SJCRH30 (cell line): ENCODE results near the gene PCP4. TPM values are rescaled to one million over a fixed set of nuclear protein-coding genes. Genes with fewer than 3 reads are reported as not detected.
A peak's percentile ranks its signal among the peaks of the same experiment; 100 is the strongest.

ENCODE experiments used
- DNase-seq, 2 experiments: peaks; one replicate each; pipeline ENCODE4 v3.0.0-alpha.2; 2015 to 2020
- H3K27ac ChIP-seq: fragments of 250-450 bp; sonication (Bioruptor Pico); 2 replicates; pipeline ENCODE4 v1.5.1; 2020; ENCODE audit warnings: mild to moderate bottlenecking, moderate library complexity
- H3K27me3 ChIP-seq: fragments of 250-450 bp; sonication (Bioruptor Pico); 2 replicates; pipeline ENCODE4 v1.5.1; 2020; ENCODE audit warnings: mild to moderate bottlenecking, moderate library complexity
- H3K36me3 ChIP-seq: fragments of 250-450 bp; sonication (Bioruptor Pico); 2 replicates; pipeline ENCODE4 v1.5.1; 2020; ENCODE audit warnings: mild to moderate bottlenecking, moderate library complexity
- H3K4me1 ChIP-seq: fragments of 250-450 bp; sonication (Bioruptor Pico); 2 replicates; pipeline ENCODE4 v1.5.1; 2020; ENCODE audit warnings: mild to moderate bottlenecking, moderate library complexity
- H3K4me3 ChIP-seq: fragments of 250-450 bp; sonication (Bioruptor Pico); 2 replicates; pipeline ENCODE4 v1.5.1; 2020; ENCODE audit warnings: mild to moderate bottlenecking, moderate library complexity
- H3K9me3 ChIP-seq: fragments of 250-450 bp; sonication (Bioruptor Pico); replicated peaks from 2 replicates; pipeline ENCODE4 v1.5.1; 2020; ENCODE audit warnings: mild to moderate bottlenecking, moderate library complexity
- total RNA-seq: library from RNA; depleted of rRNA; stranded (reverse); fragments of >200 nt; shearing (Covaris generic); gene quantifications from 2 replicates; pipeline ENCODE4 v1.2.3, GENCODE V29; 2014

PCP4 gene
- total RNA-seq, 1 experiment from 2014 or later = 20.6 TPM

DNA sequence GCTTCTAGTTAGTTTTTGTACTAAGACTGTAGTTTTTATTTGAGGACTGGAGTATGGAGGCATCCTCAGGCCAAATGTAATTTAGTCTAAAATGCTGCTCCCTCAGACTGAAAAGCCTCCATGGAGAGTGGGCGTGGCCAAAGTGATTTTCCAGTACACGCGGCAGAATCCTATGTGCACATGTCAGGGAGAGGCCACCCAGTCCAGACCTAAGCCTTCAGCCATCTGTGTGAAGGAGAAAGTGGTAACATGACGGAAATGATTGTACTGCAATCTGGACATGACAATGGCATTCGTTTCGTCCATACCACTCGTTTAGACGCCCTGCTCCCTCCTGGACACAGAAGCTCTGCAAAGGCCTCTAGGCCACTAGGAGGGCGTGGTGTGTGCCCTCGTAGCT is 56.2 kb downstream of the PCP4 start:
- H3K4me3 ChIP-seq = no peak overlapping the region
- H3K27ac ChIP-seq = no peak overlapping the region
- DNase-seq = no peak
- H3K4me1 ChIP-seq = no peaks in the 10 kb centered on the region; the same call in 1 of the 2 replicates
- H3K9me3 ChIP-seq = no peaks in the 10 kb centered on the region
- no peaks in the 10 kb centered on the region for H3K36me3 ChIP-seq
- H3K27me3 ChIP-seq = no peaks in the 10 kb centered on the region

DNA sequence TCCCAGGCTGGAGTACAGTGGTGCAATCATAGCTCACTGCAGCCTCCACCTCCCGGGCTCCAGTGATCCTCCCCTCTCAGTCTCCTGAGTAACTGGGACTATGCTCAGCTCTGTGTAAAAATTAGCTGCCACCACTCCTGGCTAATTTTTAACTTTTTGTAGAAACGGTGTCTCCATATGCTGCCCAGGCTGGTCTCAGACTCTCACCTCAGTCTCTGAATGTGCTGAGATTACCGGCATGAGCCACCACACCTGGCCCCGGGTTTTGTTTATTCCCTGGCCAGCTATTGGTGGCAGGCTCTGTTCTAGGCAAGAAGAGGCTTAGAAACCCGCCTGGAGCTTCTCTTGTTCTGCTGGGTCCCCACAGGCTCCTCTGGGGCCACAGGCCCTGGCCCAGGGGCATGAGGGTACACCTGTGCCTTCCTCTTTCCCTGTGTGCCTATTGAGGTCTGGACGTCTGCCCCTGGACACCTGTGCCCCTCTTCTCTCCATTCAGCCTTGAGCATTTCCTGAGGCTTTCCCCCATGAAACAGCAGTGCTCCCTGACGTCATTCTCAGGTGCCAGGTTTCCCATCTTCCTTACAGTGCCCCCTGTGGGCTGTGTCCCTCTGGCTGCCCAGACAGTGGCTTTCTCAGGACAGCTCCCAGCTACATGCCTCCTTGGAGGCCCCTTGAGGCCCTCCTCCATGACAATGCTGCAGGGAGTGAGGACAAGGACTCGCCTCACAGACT is 57.5 kb downstream of the PCP4 start:
- H3K27ac ChIP-seq = no peak overlapping the region
- no peaks in the 10 kb centered on the region for H3K4me1 ChIP-seq
- no peaks in the 10 kb centered on the region for H3K27me3 ChIP-seq
- no peak for DNase-seq
- no peaks in the 10 kb centered on the region for H3K9me3 ChIP-seq
- no peaks in the 10 kb centered on the region for H3K36me3 ChIP-seq
- no peak overlapping the region for H3K4me3 ChIP-seq

DNA sequence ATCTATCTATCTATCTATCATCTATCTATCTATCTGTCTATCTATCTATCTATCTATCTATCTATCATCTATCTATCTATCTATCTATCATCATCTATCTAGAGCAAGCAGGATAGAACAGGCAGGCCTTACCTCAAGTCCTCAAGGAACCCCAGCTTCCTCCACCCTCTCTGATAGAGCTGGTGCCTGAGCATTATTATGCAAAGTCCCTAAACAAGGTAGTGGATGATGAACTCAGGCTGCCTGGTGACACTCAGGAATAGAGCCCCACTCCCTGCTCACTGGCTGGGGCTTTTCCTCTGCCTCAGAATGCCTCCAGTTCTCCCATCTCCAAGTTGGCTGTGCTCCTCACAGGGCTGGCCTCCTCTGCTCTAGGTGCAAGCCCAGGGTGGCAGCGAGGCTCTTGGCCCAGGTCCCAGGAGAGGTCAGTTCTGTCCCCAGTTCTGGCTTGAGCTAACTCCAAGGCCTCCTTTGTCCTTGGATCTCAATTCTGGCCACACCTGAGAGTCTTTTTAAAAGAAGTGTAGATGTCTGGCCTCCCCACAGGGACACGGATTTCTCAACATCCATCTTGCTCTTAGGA is 60.2 kb downstream of the PCP4 start:
- Histone ChIP-seq H3K9me3 (no peaks in the 10 kb centered on the region), H3K36me3 (no peaks in the 10 kb centered on the region), H3K4me3 (no peak overlapping the region), H3K27ac (no peak overlapping the region), H3K4me1 (no peaks in the 10 kb centered on the region), H3K27me3 (no peaks in the 10 kb centered on the region)
- DNase-seq = no peak

DNA sequence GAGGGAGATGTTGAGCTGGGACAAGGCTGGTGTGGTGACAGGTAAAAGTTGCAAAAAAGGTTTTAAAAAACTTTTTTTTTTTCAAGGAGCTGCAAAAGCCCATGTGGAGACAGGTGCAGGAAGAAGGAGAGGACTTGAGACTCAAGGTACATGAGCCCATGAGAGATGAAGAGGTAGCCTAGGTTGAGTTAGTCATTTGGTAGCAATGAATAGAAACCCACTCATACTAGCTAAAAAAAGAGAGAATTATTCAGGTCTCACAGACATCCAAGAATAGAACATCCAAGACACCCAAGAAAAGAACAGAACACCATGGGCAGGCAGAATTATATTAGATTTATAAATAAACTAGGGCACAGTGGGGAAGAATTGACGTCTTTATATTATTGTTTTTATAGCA is 65.1 kb downstream of the PCP4 start:
- Histone ChIP-seq H3K4me1 (peaks cover 9% of the 10 kb centered on the region; the same call in 1 of the 2 replicates), H3K27ac (no peak overlapping the region), H3K27me3 (no peaks in the 10 kb centered on the region), H3K36me3 (no peaks in the 10 kb centered on the region), H3K4me3 (no peak overlapping the region), H3K9me3 (no peaks in the 10 kb centered on the region)
- no peak for DNase-seq

- H3K9me3 ChIP-seq = no peaks in the 10 kb centered on the region
- no peaks in the 10 kb centered on the region for H3K27me3 ChIP-seq
- H3K4me3 ChIP-seq = no peak overlapping the region
- no peaks in the 10 kb centered on the region for H3K36me3 ChIP-seq
- peak in 1 of 2 experiments; percentile 47 for DNase-seq
- no peak overlapping the region for H3K27ac ChIP-seq
- peaks cover 9% of the 10 kb centered on the region; the same call in 1 of the 2 replicates for H3K4me1 ChIP-seq
Observed at GRCh38 chr21:39934895-39935294, 67.7 kb downstream of the PCP4 start.

GRCh38 chr21:39935716-39936115 is 68.5 kb downstream of the PCP4 start:
- H3K27ac ChIP-seq = no peak overlapping the region
- peaks cover 9% of the 10 kb centered on the region; the same call in 1 of the 2 replicates for H3K4me1 ChIP-seq
- H3K4me3 ChIP-seq = no peak overlapping the region
- no peak for DNase-seq
- no peaks in the 10 kb centered on the region for H3K36me3 ChIP-seq
- H3K9me3 ChIP-seq = no peaks in the 10 kb centered on the region
- no peaks in the 10 kb centered on the region for H3K27me3 ChIP-seq

DNA sequence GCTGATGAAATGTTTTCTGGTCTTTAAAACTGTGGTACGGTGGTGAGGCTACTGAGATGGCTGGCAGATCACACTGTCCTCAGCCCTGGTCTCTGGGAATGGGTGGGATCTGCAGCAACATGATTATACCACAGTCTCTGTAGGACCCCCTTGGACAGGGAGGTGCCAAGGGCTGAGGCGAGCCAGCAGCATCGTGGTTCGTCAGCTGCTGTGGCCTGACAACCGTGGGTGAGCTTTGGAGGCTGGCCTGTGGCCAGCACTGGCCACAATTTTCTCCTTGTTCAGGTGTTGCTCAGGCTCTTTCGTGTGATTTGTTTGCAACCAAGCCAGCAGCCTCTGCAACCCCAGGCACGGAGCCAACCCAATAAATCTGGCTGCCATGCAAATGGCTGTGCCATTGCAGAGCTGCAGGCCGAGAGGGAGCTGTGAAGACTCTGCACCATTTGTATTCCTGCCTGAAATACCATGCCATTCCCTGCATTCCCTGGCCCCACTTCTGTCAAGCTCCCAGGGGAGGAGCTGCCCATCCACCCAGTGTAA is 70.9 kb downstream of the PCP4 start:
- H3K36me3 ChIP-seq = no peaks in the 10 kb centered on the region
- no peaks in the 10 kb centered on the region for H3K27me3 ChIP-seq
- H3K27ac ChIP-seq = no peak overlapping the region
- peaks cover 9% of the 10 kb centered on the region; the same call in 1 of the 2 replicates for H3K4me1 ChIP-seq
- no peak overlapping the region for H3K4me3 ChIP-seq
- no peaks in the 10 kb centered on the region for H3K9me3 ChIP-seq
- no peak for DNase-seq

DNA sequence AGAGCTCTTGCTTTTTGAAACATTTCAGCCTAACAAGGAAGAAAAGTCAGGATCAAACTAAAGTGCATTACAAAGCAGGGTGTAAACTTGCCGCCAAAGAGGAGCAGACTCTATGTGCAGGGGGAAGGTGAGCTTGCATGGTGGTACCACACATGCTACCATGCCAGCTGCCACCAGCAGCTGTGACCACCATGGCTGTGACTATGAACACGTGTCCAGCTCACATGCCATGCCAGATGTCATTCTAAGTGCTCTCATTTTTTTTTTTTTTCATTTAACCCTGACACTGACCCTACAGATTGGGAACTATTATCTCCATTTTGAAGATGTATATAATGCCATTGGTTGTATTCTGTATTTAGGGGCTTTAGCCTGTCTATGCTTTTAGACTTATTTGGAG is 79.0 kb downstream of the PCP4 start:
- no peak overlapping the region for H3K4me3 ChIP-seq
- H3K9me3 ChIP-seq = no peaks in the 10 kb centered on the region
- H3K4me1 ChIP-seq = peaks cover 2% of the 10 kb centered on the region; the same call in 1 of the 2 replicates
- H3K27me3 ChIP-seq = no peaks in the 10 kb centered on the region
- H3K27ac ChIP-seq = no peak overlapping the region
- DNase-seq = peak in 1 of 2 experiments; percentile 13
- H3K36me3 ChIP-seq = no peaks in the 10 kb centered on the region

DNA sequence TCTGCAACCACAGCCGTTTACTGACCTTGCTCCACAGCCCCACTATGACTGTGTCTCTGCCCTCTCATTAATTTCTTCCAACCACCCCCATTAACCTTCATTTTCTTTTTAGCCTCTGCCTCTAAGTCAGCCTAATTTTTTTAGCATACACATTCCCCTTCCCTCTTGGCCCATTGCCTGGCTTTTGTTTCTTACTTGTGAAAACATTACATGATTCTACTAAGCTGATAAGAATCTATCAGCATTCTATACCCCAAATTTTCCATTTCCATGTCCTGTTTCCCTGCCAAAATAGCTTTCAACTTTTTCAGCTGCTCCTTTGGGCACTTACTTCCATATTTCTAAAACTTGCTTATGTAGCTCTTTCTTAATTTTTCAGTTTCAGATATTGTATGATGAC is 79.8 kb downstream of the PCP4 start:
- DNase-seq = peak in 1 of 2 experiments; percentile 18
- Histone ChIP-seq H3K36me3 (no peaks in the 10 kb centered on the region), H3K9me3 (no peaks in the 10 kb centered on the region), H3K4me1 (peaks cover 2% of the 10 kb centered on the region; the same call in 1 of the 2 replicates), H3K27ac (no peak overlapping the region), H3K27me3 (no peaks in the 10 kb centered on the region), H3K4me3 (no peak overlapping the region)

- Histone ChIP-seq H3K27me3 (no peaks in the 10 kb centered on the region), H3K36me3 (no peaks in the 10 kb centered on the region), H3K27ac (no peak overlapping the region), H3K4me3 (no peak overlapping the region), H3K4me1 (peaks cover 2% of the 10 kb centered on the region; the same call in 1 of the 2 replicates), H3K9me3 (no peaks in the 10 kb centered on the region)
- DNase-seq = no peak
Observed at GRCh38 chr21:39951183-39952101, 84.2 kb downstream of the PCP4 start.

DNA sequence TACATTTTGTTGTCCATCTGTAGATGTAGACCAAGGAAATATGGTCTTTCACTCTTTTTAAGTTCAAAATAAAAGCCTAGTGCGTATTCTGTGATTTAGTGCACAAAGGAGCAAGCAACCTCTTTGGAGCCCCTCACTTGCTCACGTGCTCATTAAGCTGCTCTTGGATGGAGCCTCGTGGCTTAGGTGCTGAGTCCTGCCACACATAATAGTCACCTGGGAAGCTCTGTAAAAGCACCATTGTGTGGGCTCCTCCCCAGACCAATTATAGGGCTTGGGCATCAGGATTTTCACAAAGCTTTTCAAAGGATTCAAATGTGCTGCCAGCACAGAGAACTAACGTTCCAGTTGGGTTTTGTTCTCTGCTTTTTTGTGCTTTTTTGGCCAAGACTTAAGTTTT is 85.0 kb downstream of the PCP4 start:
- no peak for DNase-seq
- Histone ChIP-seq H3K27me3 (no peaks in the 10 kb centered on the region), H3K4me1 (peaks cover 2% of the 10 kb centered on the region; the same call in 1 of the 2 replicates), H3K9me3 (no peaks in the 10 kb centered on the region), H3K4me3 (no peak overlapping the region), H3K36me3 (no peaks in the 10 kb centered on the region), H3K27ac (no peak overlapping the region)

- H3K4me3 ChIP-seq = no peak overlapping the region
- peaks cover 2% of the 10 kb centered on the region; the same call in 1 of the 2 replicates for H3K4me1 ChIP-seq
- DNase-seq = no peak
- peaks cover 3% of the 10 kb centered on the region; the same call in 1 of the 2 replicates for H3K9me3 ChIP-seq
- H3K27me3 ChIP-seq = no peaks in the 10 kb centered on the region
- H3K27ac ChIP-seq = no peak overlapping the region
- no peaks in the 10 kb centered on the region for H3K36me3 ChIP-seq
Observed at GRCh38 chr21:39954570-39954969, 87.3 kb downstream of the PCP4 start.

- Histone ChIP-seq H3K27ac (no peak overlapping the region), H3K9me3 (peaks cover 9% of the 10 kb centered on the region), H3K4me3 (no peak overlapping the region), H3K27me3 (no peaks in the 10 kb centered on the region), H3K36me3 (no peaks in the 10 kb centered on the region), H3K4me1 (peaks cover 2% of the 10 kb centered on the region; the same call in 1 of the 2 replicates)
- no peak for DNase-seq
Observed at GRCh38 chr21:39955326-39955725, 88.1 kb downstream of the PCP4 start.

- Histone ChIP-seq H3K9me3 (peaks cover 13% of the 10 kb centered on the region), H3K27ac (no peak overlapping the region), H3K4me3 (no peak overlapping the region), H3K4me1 (no peaks in the 10 kb centered on the region), H3K36me3 (no peaks in the 10 kb centered on the region), H3K27me3 (no peaks in the 10 kb centered on the region)
- DNase-seq = no peak
Observed at GRCh38 chr21:39956586-39956985, 89.3 kb downstream of the PCP4 start.
